IMR-90 (cell line): Measurements from ENCODE around the gene MROH2A. TPM values are rescaled to one million over a fixed set of nuclear protein-coding genes. Genes with fewer than 3 reads are reported as not detected.

ENCODE experiments used
- ATAC-seq: fragments of 200-7000 bp; cut with Tn5 transposase; 2 replicates; pipeline ENCODE4 v1.9.1; 2020; ENCODE audit warnings: low read depth, mild to moderate bottlenecking, moderate library complexity
- BruUV-seq: library from RNA; stranded (reverse); fragments of 400-500 nt; replicated peaks from 2 replicates; lab custom pipeline; 2021; lab: Mats Ljungman, UMichigan
- CTCF ChIA-PET: fragments of 300-600 bp; formaldehyde crosslinking; extraction: SDS; loops from one replicate; lab custom pipeline; 2021; ENCODE audit warnings: antibody characterized with exemption; lab: Yijun Ruan, JAX
- POLR2A ChIA-PET: fragments of 300-600 bp; sonication (Branson Sonifier 250); formaldehyde crosslinking; loops from one replicate; lab custom pipeline; 2022; ENCODE audit warnings: antibody characterized with exemption; ENCODE audit not compliant: unreplicated experiment; lab: Charles Lee
- DNase-seq: peaks from one replicate; pipeline ENCODE4 v3.0.0; 2013
- H2AFZ ChIP-seq: replicated peaks from 2 replicates; pipeline ENCODE3; 2013; ENCODE audit warnings: low read length, mild to moderate bottlenecking; ENCODE audit not compliant: poor library complexity
- H2AK5ac ChIP-seq: 2 replicates; pipeline ENCODE4 v1.6.1; 2013; ENCODE audit warnings: low read depth, low read length, inconsistent platforms
- H2AK9ac ChIP-seq: replicated peaks from 2 replicates; pipeline ENCODE3; 2013; ENCODE audit warnings: mild to moderate bottlenecking, low read depth, low read length, moderate library complexity; ENCODE audit not compliant: poor library complexity
- H2BK120ac ChIP-seq: 2 replicates; pipeline ENCODE4 v1.6.1; 2013; ENCODE audit warnings: low read depth, low read length, inconsistent platforms
- H2BK15ac ChIP-seq: 3 replicates; pipeline ENCODE4 v1.6.1; 2013; ENCODE audit warnings: low read depth, low read length, inconsistent platforms
- H2BK20ac ChIP-seq: 2 replicates; pipeline ENCODE4 v1.6.1; 2013; ENCODE audit warnings: low read depth, mild to moderate bottlenecking, inconsistent platforms, low read length, moderate library complexity
- H2BK5ac ChIP-seq: 2 replicates; pipeline ENCODE4 v1.6.1; 2013; ENCODE audit warnings: mild to moderate bottlenecking, low read depth, low read length, inconsistent platforms; ENCODE audit not compliant: poor library complexity, severe bottlenecking
- H3K14ac ChIP-seq: replicated peaks from 2 replicates; pipeline ENCODE4 v1.6.1; 2013; ENCODE audit warnings: low read depth, low read length, inconsistent platforms
- H3K18ac ChIP-seq: 2 replicates; pipeline ENCODE4 v1.6.1; 2013; ENCODE audit warnings: low read depth, low read length, control low read depth
- H3K23ac ChIP-seq: 2 replicates; pipeline ENCODE4 v1.6.1; 2013; ENCODE audit warnings: low read depth, low read length, inconsistent platforms
- H3K27ac ChIP-seq: 2 replicates; pipeline ENCODE4 v1.5.1; 2013; ENCODE audit warnings: mild to moderate bottlenecking, control low read depth, low read length; ENCODE audit not compliant: insufficient read depth
- H3K27me3 ChIP-seq: 2 replicates; pipeline ENCODE4 v1.6.1; 2013; ENCODE audit warnings: low read length; ENCODE audit not compliant: control insufficient read depth, insufficient read depth
- H3K36me3 ChIP-seq: 2 replicates; pipeline ENCODE4 v1.6.1; 2013; ENCODE audit warnings: low read length, mixed read lengths; ENCODE audit not compliant: control insufficient read depth, insufficient read depth
- H3K4ac ChIP-seq: 2 replicates; pipeline ENCODE4 v1.6.1; 2013; ENCODE audit warnings: low read depth, low read length, inconsistent platforms
- H3K4me1 ChIP-seq: 2 replicates; pipeline ENCODE4 v1.6.1; 2013; ENCODE audit warnings: low read length, mixed read lengths; ENCODE audit not compliant: control insufficient read depth, insufficient read depth
- H3K4me2 ChIP-seq: 2 replicates; pipeline ENCODE4 v1.6.1; 2013; ENCODE audit warnings: low read depth, mild to moderate bottlenecking, control low read depth, low read length, moderate library complexity
- H3K4me3 ChIP-seq: 2 replicates; pipeline ENCODE4 v1.5.1; 2013; ENCODE audit warnings: low read depth, mild to moderate bottlenecking, control low read depth, low read length, moderate library complexity; ENCODE audit not compliant: insufficient read depth
- H3K56ac ChIP-seq: 2 replicates; pipeline ENCODE4 v1.6.1; 2013; ENCODE audit warnings: low read length, inconsistent platforms; ENCODE audit not compliant: insufficient read depth; ENCODE audit errors: extremely low read depth
- H3K79me1 ChIP-seq, 2 experiments: 2 replicates each; pipeline ENCODE4 v1.6.1; 2013; ENCODE audit warnings: low read length in 2 of 2, inconsistent platforms in 1 of 2, low read depth in 1 of 2
- H3K9ac ChIP-seq: 2 replicates; pipeline ENCODE4 v1.6.1; 2013; ENCODE audit warnings: low read depth, low read length, control low read depth
- H3K9me1 ChIP-seq: 2 replicates; pipeline ENCODE4 v1.6.1; 2013; ENCODE audit warnings: low read length, inconsistent platforms; ENCODE audit not compliant: insufficient read depth
- H3K9me3 ChIP-seq: 2 replicates; pipeline ENCODE4 v1.6.1; 2013; ENCODE audit warnings: low read length; ENCODE audit not compliant: control insufficient read depth, insufficient read depth
- H4K20me1 ChIP-seq: 2 replicates; pipeline ENCODE4 v1.6.1; 2013; ENCODE audit warnings: low read length, inconsistent platforms; ENCODE audit not compliant: insufficient read depth
- H4K5ac ChIP-seq: 2 replicates; pipeline ENCODE4 v1.6.1; 2013; ENCODE audit warnings: mild to moderate bottlenecking, low read depth, low read length, control low read depth
- H4K8ac ChIP-seq, 2 experiments: 2 replicates each; pipeline ENCODE4 v1.6.1; 2013; ENCODE audit warnings: low read depth in 2 of 2, low read length in 2 of 2, control low read depth in 1 of 2, inconsistent platforms in 1 of 2
- H4K91ac ChIP-seq: 2 replicates; pipeline ENCODE4 v1.6.1; 2013; ENCODE audit warnings: low read depth, low read length, inconsistent platforms; ENCODE audit not compliant: insufficient read depth
- BHLHE40 ChIP-seq: fragments of 150-350 bp; IDR thresholded peaks from 2 replicates; pipeline ENCODE4 v1.6.1; 2016; ENCODE audit warnings: mild to moderate bottlenecking, low read depth, low read length
- CEBPB ChIP-seq: IDR thresholded peaks from 2 replicates; pipeline ENCODE4 v1.6.1; 2012; ENCODE audit warnings: low read depth, low read length, improper control_type of control experiment
- MAFK ChIP-seq: IDR thresholded peaks from 2 replicates; pipeline ENCODE4 v1.6.1; 2012; ENCODE audit warnings: low read depth, low read length, improper control_type of control experiment
- MAZ ChIP-seq: IDR thresholded peaks from 2 replicates; pipeline ENCODE4 v1.6.1; 2012; ENCODE audit warnings: low read depth, mild to moderate bottlenecking, low read length, improper control_type of control experiment, moderate library complexity, borderline replicate concordance
- MXI1 ChIP-seq: IDR thresholded peaks from 2 replicates; pipeline ENCODE4 v1.6.1; 2012; ENCODE audit warnings: low read depth, mild to moderate bottlenecking, low read length, moderate library complexity, borderline replicate concordance
- NFE2L2 ChIP-seq: fragments of 150-350 bp; IDR thresholded peaks from 2 replicates; pipeline ENCODE4 v1.6.1; 2016; ENCODE audit warnings: low read depth, mild to moderate bottlenecking, low read length
- POLR2A ChIP-seq: IDR thresholded peaks from 2 replicates; pipeline ENCODE4 v1.6.1; 2012; ENCODE audit warnings: mild to moderate bottlenecking, low read depth, low read length
- RAD21 ChIP-seq: IDR thresholded peaks from 2 replicates; pipeline ENCODE4 v1.6.1; 2012; ENCODE audit warnings: low read length, improper control_type of control experiment
- RCOR1 ChIP-seq: IDR thresholded peaks from 2 replicates; pipeline ENCODE4 v1.6.1; 2012; ENCODE audit warnings: mild to moderate bottlenecking, low read length, improper control_type of control experiment; ENCODE audit not compliant: insufficient replicate concordance
- RFX5 ChIP-seq: IDR thresholded peaks from 2 replicates; pipeline ENCODE4 v1.8.0; 2012; ENCODE audit warnings: low read depth, mild to moderate bottlenecking, low read length, moderate library complexity
- SMC3 ChIP-seq: fragments of 150-350 bp; IDR thresholded peaks from 2 replicates; pipeline ENCODE4 v1.6.1; 2016; ENCODE audit warnings: low read depth, mild to moderate bottlenecking, antibody characterized with exemption, low read length, moderate library complexity
- WGBS, 2 experiments: methylation state at CpG; one replicate each; pipeline versions ENCODE4 v1.1.5 to v1.1.7; 2013; ENCODE audit warnings: missing lambda C conversion rate in 2 of 2; ENCODE audit not compliant: insufficient read length in 1 of 2; ENCODE audit errors: extremely low coverage in 2 of 2; 5-methylcytosine and 5-hydroxymethylcytosine counted together
- dilution Hi-C: fragments of 300-500 bp; cut with HindIII; formaldehyde crosslinking; loops from one replicate; pipeline ENCODE4 v1.14.3; 2018; ENCODE audit warnings: low sequenced_read_pairs; ENCODE audit not compliant: unreplicated experiment
- in situ Hi-C: fragments of 300-500 bp; cut with MboI; formaldehyde crosslinking; loops from 3 replicates; pipeline ENCODE4 v1.14.3; 2019; ENCODE audit warnings: low sequenced_read_pairs, inconsistent platforms, mixed read lengths
- intact Hi-C: fragments of 100-400 bp; cut with micrococcal nuclease; formaldehyde crosslinking; loops from 2 replicates; pipeline ENCODE4 v1.10.0; 2022
- polyA plus RNA-seq, 3 experiments: library from polyadenylated mRNA; depleted of rRNA; stranded (reverse); fragments of >200 nt; gene quantifications; 2 replicates each; pipeline ENCODE4 v1.2.3, GENCODE V29; 2012; ENCODE audit warnings: low replicate concordance in 1 of 3
- total RNA-seq: library from RNA; depleted of rRNA; stranded (reverse); fragments of >200 nt; gene quantifications from 2 replicates; pipeline ENCODE4 v1.2.3, GENCODE V29; 2012
- TF ChIP-seq, protein P1 (sequence below): fragments of 150-350 bp; IDR thresholded peaks from 2 replicates; pipeline ENCODE4 v1.6.1; 2016; ENCODE audit warnings: low read depth, mild to moderate bottlenecking, low read length, moderate library complexity, borderline replicate concordance
- TF ChIP-seq, protein P2 (sequence below): fragments of 150-350 bp; IDR thresholded peaks from 2 replicates; pipeline ENCODE4 v1.6.1; 2017; ENCODE audit warnings: mild to moderate bottlenecking, antibody characterized with exemption, low read length, low read depth

MROH2A gene
- total and polyA plus RNA-seq, 2 of the 4 experiments (the other 2 are of a cell fraction), result not detected

DNA sequence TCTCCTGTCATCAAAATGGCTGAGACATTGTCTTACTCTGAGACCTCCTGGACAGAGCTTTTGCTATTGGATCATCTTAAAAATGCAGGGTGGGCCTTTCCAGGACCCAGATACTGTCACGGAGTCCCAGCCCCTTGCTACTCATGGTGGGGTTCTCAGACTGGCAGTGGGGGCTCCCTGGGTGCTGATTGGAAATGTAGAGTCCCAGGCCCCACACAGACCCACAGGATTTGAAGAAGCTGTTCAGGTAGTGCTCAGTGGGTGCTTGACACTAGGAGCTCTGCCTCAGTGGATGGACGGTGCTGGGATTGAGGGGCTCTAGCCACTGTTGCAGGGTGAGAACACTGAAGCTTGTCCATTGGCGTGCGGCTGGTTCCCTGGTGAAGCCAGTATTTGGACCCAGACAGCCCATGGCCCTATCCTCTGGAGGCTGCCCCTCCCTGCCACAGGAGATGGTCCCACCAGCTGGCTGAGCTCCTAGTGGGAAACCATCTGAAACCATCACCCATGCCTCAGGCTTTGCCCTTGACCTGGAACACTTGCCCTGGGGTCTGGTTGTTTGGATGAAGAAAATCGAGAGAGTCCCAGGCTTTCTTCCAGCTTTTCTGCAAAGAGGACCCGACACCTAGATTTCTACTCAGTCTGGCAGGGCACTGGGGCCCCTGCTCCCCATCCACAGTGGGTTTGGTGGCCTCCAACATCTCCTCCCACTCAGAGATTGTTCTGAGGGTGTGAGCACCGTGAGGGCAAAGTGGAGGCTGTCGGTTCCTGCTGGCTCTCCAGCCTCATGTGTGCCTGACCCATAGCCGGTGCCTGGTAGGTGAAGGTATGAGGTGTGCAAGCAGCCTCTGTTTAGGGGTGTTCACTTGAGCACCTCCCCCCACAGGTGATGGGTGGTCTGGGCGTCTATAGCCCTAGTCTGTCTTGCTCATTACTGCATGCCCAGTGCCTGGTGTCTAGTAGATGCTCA, 30.1 kb downstream of the MROH2A start (continued):
- TF ChIP-seq, protein P1, sequence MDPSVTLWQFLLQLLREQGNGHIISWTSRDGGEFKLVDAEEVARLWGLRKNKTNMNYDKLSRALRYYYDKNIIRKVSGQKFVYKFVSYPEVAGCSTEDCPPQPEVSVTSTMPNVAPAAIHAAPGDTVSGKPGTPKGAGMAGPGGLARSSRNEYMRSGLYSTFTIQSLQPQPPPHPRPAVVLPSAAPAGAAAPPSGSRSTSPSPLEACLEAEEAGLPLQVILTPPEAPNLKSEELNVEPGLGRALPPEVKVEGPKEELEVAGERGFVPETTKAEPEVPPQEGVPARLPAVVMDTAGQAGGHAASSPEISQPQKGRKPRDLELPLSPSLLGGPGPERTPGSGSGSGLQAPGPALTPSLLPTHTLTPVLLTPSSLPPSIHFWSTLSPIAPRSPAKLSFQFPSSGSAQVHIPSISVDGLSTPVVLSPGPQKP, result no peak

DNA sequence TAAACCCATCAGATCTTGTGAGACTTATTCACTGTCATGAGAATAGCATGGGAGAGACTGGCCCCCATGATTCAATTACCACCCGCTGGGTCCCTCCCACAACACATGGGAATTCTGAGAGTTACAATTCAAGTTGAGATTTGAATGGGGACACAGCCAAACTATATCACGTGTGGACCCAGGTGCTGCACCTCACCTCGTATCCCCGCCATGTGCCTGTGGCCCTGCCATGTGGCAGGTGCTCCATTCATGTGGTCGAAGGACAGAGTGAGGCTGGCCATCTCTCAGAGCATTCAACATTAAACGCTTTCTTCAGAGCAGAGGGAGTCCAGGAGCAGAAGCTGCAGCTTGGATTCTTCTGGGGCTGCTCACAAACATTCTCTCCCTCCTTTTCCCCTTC, 32.3 kb downstream of the MROH2A start:
- H3K27ac ChIP-seq, result no peak overlapping the region
- no peak for TF ChIP-seq SMC3
- TF ChIP-seq RAD21, result no peak
- no peak for TF ChIP-seq MAFK
- TF ChIP-seq BHLHE40, result no peak
- no peak for TF ChIP-seq RCOR1
- TF ChIP-seq POLR2A, result no peak
- TF ChIP-seq NFE2L2, result no peak
- no peak for TF ChIP-seq RFX5
- TF ChIP-seq, protein P1, result no peak
- TF ChIP-seq, protein P2, sequence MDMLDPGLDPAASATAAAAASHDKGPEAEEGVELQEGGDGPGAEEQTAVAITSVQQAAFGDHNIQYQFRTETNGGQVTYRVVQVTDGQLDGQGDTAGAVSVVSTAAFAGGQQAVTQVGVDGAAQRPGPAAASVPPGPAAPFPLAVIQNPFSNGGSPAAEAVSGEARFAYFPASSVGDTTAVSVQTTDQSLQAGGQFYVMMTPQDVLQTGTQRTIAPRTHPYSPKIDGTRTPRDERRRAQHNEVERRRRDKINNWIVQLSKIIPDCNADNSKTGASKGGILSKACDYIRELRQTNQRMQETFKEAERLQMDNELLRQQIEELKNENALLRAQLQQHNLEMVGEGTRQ, result no peak
- no peak for TF ChIP-seq MAZ
- TF ChIP-seq CEBPB, result no peak
- no peak for TF ChIP-seq MXI1

More for the DNA sequence above, 32.3 kb downstream of the MROH2A start:
- Histone ChIP-seq H3K27me3 (peaks cover 27% of the 10 kb centered on the region), H3K18ac (no peak overlapping the region), H3K4me3 (no peak overlapping the region), H3K56ac (no peak overlapping the region), H2BK20ac (no peak overlapping the region), H2AK9ac (no peak overlapping the region), H2BK5ac (no peak overlapping the region), H3K4me2 (no peak overlapping the region), H3K4me1 (no peaks in the 10 kb centered on the region), H3K14ac (no peak overlapping the region; the same call in 1 of the 2 replicates), H3K4ac (no peak overlapping the region), H3K23ac (no peak overlapping the region), H2BK120ac (no peak overlapping the region), H2AK5ac (no peak overlapping the region), H3K36me3 (no peaks in the 10 kb centered on the region), H4K20me1 (no peaks in the 10 kb centered on the region), H4K5ac (no peak overlapping the region), H3K9me1 (no peaks in the 10 kb centered on the region), H4K91ac (no peak overlapping the region), H3K9me3 (no peaks in the 10 kb centered on the region), H2AFZ (no peak overlapping the region), H3K9ac (no peak overlapping the region), H4K8ac (no peak overlapping the region), H2BK15ac (no peak overlapping the region), H3K79me1 (no peaks in the 10 kb centered on the region)
- no CpG with 5 or more reads among the region's 6 CpGs for WGBS, 2 experiments
- no TSS peak for BruUV-seq
- ChIA-PET CTCF (no interaction called here), POLR2A (no interaction called here)
- no peak for ATAC-seq
- intact Hi-C loops, result no loop called here
- in situ Hi-C loops, result no loop called here
- dilution Hi-C loops, result no loop called here
- DNase-seq, result no peak
